Mucosa of descending colon (tissue), 3 donors: ENCODE measurements around the gene TMEM135. TPM values are rescaled to one million over a fixed set of nuclear protein-coding genes. Genes with fewer than 3 reads are reported as not detected.

Experiments used
- ATAC-seq: fragments of 200-7000 bp; cut with Tn5 transposase; one replicate; pipeline ENCODE4 v1.9.1; 2020; ENCODE audit warnings: mild to moderate bottlenecking, moderate library complexity
- DNase-seq, 3 donors: peaks; one replicate each; pipeline ENCODE4 v3.0.0-alpha.2; 2020
- H3K36me3 ChIP-seq: fragments of 200-600 bp; one replicate; pipeline ENCODE4 v1.8.0; 2021; ENCODE audit warnings: low read depth, mild to moderate bottlenecking
- H3K4me1 ChIP-seq: fragments of 200-600 bp; one replicate; pipeline ENCODE4 v1.8.0; 2021; ENCODE audit warnings: low read depth, mild to moderate bottlenecking
- H3K4me3 ChIP-seq: fragments of 200-600 bp; one replicate; pipeline ENCODE4 v1.8.0; 2021; ENCODE audit warnings: mild to moderate bottlenecking
- H3K9me3 ChIP-seq: fragments of 200-600 bp; one replicate; pipeline ENCODE4 v1.8.0; 2021; ENCODE audit warnings: mild to moderate bottlenecking
- intact Hi-C, 2 donors: fragments of 100-400 bp; cut with DNase I in 1 of 2; cut with micrococcal nuclease in 1 of 2; formaldehyde crosslinking; loops; one replicate each; pipeline versions ENCODE4 v1.11.0 to v1.11.1; 2022; cut with DNase I, micrococcal nuclease
- total RNA-seq, 3 donors: library from RNA; stranded (reverse); fragmentation: NEBNext Ultra II Directional in 2 of 3; extraction: Animal tissue kit (Norgen Biotek cat#: 25700) in 2 of 3; gene quantifications; one replicate each; pipeline versions ENCODE4 v1.2.1 to v1.2.4, GENCODE V29; 2021 to 2023
- TF ChIP-seq, protein P1 (sequence below): fragments of 200-600 bp; IDR thresholded peaks from one replicate; pipeline ENCODE4 v1.8.0; 2022; ENCODE audit warnings: antibody characterized with exemption, mild to moderate bottlenecking
- donor health status: DM: no; HTN: no; CAD: no; lungs with moderate emphysema.
- donor health status: DM: no; HTN: no; CAD: no.
- donor health status: DM: no; HTN: yes; CAD: no.

The TMEM135 gene
- total RNA-seq, 3 donors from 2014 or later, result 32.8 to 37.6 (median 37.0) TPM

GRCh38 chr11:87110443-87111131, 72.9 kb downstream of the TMEM135 start:
- no peak overlapping the region for H3K4me3 ChIP-seq
- H3K9me3 ChIP-seq, result no peaks in the 10 kb centered on the region
- DNase-seq (no peak), ATAC-seq (no peak)
- no peaks in the 10 kb centered on the region for H3K4me1 ChIP-seq
- TF ChIP-seq, protein P1, sequence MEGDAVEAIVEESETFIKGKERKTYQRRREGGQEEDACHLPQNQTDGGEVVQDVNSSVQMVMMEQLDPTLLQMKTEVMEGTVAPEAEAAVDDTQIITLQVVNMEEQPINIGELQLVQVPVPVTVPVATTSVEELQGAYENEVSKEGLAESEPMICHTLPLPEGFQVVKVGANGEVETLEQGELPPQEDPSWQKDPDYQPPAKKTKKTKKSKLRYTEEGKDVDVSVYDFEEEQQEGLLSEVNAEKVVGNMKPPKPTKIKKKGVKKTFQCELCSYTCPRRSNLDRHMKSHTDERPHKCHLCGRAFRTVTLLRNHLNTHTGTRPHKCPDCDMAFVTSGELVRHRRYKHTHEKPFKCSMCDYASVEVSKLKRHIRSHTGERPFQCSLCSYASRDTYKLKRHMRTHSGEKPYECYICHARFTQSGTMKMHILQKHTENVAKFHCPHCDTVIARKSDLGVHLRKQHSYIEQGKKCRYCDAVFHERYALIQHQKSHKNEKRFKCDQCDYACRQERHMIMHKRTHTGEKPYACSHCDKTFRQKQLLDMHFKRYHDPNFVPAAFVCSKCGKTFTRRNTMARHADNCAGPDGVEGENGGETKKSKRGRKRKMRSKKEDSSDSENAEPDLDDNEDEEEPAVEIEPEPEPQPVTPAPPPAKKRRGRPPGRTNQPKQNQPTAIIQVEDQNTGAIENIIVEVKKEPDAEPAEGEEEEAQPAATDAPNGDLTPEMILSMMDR, result no peak
- intact Hi-C loops, result no loop called here
- no peaks in the 10 kb centered on the region for H3K36me3 ChIP-seq

GRCh38 chr11:87114093-87114492, 76.4 kb downstream of the TMEM135 start:
- TF ChIP-seq, protein P1, result no peak
- Histone ChIP-seq H3K9me3 (no peaks in the 10 kb centered on the region), H3K4me1 (no peaks in the 10 kb centered on the region), H3K36me3 (no peaks in the 10 kb centered on the region), H3K4me3 (no peak overlapping the region)
- DNase-seq (no peak), ATAC-seq (no peak)
- intact Hi-C loops, result no loop called here

DNA sequence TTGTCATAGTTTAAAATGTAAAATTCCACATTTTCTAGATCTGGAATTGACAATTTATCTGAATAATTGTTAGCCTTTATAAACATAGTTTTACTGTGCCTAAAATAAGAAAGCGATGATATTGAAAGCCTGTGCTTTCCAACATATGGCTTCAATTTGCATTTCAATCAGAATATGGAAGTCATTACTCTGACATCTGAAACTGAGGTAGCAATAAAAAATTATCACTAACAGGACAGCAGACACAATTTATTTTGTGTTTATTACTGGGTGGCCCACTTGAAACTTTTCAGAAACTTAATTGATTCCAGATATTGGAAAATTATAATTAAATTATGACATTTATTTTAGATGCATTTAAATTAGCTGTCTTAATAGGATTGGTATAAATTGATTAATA, 78.5 kb downstream of the TMEM135 start:
- intact Hi-C loops, result no loop called here
- no peak for DNase-seq
- TF ChIP-seq, protein P1, result no peak
- ATAC-seq, result no peak
- H3K36me3 ChIP-seq, result no peaks in the 10 kb centered on the region
- no peak overlapping the region for H3K4me3 ChIP-seq
- no peaks in the 10 kb centered on the region for H3K9me3 ChIP-seq
- no peaks in the 10 kb centered on the region for H3K4me1 ChIP-seq

DNA sequence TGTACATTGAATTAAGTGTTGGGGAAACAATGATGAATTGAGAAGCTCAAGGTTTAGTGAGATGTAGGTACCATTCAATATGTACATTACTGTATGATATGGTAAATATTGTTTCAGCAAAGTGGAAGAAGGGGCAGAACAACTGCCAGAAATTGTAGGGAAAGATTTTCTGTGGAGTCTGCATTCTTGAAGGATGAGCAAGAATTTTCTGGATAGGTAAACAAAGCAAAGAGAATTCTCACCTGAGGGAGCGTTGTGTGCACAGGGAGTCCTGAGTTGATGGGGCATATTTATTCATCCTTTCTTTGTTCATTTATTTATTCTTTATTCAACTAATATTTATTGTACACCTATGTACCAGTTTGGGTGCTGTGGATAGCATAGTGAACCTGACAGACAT, 83.2 kb downstream of the TMEM135 start:
- Histone ChIP-seq H3K4me1 (no peaks in the 10 kb centered on the region), H3K36me3 (no peaks in the 10 kb centered on the region), H3K4me3 (no peak overlapping the region), H3K9me3 (no peaks in the 10 kb centered on the region)
- TF ChIP-seq, protein P1, result no peak
- no peak for ATAC-seq
- intact Hi-C loops, result no loop called here
- DNase-seq, result no peak

GRCh38 chr11:87122852-87123251, 85.1 kb downstream of the TMEM135 start:
- DNase-seq, result no peak
- H3K4me1 ChIP-seq, result no peaks in the 10 kb centered on the region
- no peaks in the 10 kb centered on the region for H3K36me3 ChIP-seq
- no peak overlapping the region for H3K4me3 ChIP-seq
- ATAC-seq, result no peak
- TF ChIP-seq, protein P1, result no peak
- intact Hi-C loops, result no loop called here
- no peaks in the 10 kb centered on the region for H3K9me3 ChIP-seq

GRCh38 chr11:87125257-87125656, 87.5 kb downstream of the TMEM135 start:
- Histone ChIP-seq H3K4me1 (no peaks in the 10 kb centered on the region), H3K4me3 (no peak overlapping the region), H3K36me3 (no peaks in the 10 kb centered on the region), H3K9me3 (no peaks in the 10 kb centered on the region)
- no peak for ATAC-seq
- intact Hi-C loops, result no loop called here
- no peak for DNase-seq
- TF ChIP-seq, protein P1, result no peak
